Measurements from ENCODE around the gene SPDYE1. TPM values are rescaled to one million over a fixed set of nuclear protein-coding genes. Genes with fewer than 3 reads are reported as not detected.

SPDYE1 gene
- total RNA-seq, 1 donor: not detected

DNA sequence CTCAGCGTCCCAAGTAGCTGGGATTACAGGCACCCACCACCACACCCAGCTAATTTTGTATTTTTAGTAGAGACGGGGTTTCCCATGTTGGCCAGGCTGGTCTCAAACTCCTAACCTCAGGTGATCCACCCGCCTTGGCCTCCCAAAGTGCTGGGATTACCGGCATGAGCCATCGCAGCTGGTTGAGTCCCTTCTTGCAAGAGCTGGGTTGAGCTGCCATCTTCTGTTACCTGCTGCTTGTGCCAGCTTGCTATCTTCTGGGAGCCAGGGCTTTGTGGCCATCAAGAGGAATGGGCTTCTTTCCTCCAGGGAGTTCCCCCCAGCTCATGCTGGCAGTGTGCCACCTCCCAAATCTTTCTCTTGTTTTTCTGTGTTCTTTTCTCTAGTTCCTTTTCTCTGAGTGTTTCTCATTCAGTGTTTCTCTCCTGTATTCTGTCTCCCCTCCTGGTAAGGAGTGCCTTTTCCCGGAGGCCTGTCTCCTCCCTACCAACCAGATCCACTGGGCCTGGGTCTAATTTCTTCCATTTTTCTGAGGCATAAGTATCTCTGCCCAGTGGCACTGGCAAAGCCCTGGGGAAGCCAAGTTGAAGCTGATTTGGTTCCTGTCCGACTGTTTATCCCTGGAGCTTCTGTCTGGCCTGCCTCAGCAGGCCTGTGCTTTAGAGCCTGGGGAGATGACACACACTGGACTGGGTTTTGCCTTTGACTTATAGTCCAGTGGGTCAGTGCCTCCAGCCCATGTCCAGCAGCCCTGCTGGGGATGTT, 50.5 kb downstream of the SPDYE1 start:
- H3K4me3 ChIP-seq (ENCODE audit: low read depth, low read length): no peak overlapping the region
- DNase-seq (ENCODE audit: low read depth): no peak
- TF ChIP-seq, protein P1, sequence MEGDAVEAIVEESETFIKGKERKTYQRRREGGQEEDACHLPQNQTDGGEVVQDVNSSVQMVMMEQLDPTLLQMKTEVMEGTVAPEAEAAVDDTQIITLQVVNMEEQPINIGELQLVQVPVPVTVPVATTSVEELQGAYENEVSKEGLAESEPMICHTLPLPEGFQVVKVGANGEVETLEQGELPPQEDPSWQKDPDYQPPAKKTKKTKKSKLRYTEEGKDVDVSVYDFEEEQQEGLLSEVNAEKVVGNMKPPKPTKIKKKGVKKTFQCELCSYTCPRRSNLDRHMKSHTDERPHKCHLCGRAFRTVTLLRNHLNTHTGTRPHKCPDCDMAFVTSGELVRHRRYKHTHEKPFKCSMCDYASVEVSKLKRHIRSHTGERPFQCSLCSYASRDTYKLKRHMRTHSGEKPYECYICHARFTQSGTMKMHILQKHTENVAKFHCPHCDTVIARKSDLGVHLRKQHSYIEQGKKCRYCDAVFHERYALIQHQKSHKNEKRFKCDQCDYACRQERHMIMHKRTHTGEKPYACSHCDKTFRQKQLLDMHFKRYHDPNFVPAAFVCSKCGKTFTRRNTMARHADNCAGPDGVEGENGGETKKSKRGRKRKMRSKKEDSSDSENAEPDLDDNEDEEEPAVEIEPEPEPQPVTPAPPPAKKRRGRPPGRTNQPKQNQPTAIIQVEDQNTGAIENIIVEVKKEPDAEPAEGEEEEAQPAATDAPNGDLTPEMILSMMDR (IDR thresholded peaks at IDR 0.05; ENCODE audit: insufficient read depth, low read length): no peak

DNA sequence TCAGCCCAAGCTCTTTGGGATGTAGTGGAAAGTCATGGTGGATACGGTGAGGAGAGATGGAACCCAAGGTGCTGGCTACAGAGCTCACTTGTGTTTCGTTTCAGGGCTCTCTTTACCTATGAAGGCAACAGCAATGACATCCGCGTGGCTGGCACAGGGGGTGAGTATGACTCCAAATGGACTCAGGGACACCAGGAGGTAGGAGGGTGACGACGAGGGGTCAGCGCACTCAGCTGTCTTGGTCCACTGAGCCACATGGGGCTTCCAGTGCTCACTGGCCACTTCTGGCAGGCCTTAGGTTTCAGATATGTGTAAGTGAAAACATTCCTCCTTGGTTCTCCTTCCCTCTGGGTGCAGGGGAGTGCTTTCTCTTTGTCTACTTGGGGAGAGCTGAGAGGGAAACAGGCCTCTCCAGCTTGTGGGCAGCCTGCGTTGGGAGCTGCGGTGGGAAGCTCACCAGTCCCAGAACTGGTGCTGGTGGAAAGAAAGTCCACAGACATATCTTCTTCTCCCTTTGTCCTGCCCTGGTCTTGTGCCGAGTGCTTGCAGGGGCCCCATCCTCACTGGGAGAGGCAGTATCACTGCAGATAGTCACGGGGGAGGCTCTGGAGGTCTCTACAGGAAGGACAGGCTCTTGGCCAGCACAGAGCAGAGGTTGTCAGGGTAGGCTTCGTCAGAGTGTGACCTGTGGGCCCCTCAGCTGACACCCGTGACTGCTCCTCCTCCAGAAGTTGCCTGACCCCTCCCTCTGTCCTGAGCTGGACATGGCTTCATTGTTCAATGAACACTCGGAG, 52.6 kb downstream of the SPDYE1 start:
- H3K4me3 ChIP-seq (ENCODE audit: low read depth, low read length): no peak overlapping the region
- TF ChIP-seq, protein P1 (IDR thresholded peaks at IDR 0.05; ENCODE audit: insufficient read depth, low read length): no peak
- no peak for DNase-seq (ENCODE audit: low read depth)

DNA sequence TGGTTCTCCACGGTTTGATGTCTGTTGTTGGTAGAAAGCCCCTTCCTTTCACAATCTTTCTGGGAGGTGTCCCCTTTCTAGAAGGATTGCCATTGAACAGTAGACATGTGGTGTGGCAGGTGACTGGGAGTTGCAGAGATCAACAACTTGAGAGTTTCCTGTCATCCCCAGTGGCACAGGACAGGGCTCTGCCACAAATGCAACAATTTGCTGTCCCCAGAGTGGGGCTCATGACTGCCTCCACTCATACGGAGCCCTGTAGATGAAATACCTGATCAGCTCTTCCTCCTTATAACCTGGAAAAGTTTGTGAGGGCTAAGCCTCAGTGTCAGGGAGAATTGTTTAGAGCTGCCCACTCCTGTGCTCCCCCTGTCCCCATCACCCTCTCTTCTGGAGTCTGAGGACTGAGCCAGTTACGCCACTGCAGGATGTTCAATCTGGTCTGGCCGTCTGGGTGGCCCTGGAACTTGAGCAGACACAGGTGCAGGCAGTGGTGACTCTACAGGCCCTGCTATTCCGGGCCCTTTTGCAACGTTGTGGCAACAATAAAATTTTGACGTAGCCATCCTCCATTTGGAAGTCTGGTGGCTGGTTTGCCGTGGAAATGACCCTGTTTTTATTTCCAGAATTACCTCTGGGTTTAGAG, 53.3 kb downstream of the SPDYE1 start:
- DNase-seq (ENCODE audit: low read depth): no peak
- H3K4me3 ChIP-seq (ENCODE audit: low read depth, low read length): no peak overlapping the region
- TF ChIP-seq, protein P1 (IDR thresholded peaks at IDR 0.05; ENCODE audit: insufficient read depth, low read length): no peak

DNA sequence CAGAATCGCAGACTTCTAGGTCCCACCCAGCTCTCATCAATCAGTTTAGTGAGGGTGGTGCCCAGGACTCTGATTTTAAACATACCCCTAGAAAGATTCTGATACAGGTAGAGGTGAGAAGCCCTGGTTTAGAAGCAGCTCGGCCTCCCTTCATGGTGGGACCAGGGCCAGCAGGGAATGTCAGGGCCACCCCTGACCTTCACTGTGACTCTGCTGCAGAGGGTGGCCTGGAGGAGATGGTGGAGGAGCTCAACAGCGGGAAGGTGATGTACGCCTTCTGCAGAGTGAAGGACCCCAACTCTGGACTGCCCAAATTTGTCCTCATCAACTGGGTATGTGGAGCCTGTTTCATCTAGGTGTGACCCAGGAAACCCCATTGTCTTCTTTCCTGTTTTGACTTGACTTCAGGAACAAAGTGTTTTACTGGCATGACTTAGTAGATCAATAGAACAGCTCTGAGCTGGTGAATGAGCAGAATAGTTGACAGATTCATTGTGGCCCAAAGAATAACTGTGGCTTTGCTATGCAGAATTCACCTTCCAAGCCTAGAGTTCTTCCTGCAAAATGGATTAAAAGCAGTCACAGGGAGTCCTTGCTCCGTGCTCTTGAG, 54.0 kb downstream of the SPDYE1 start:
- no peak for DNase-seq (ENCODE audit: low read depth)
- H3K4me3 ChIP-seq (ENCODE audit: low read depth, low read length): no peak overlapping the region
- TF ChIP-seq, protein P1 (IDR thresholded peaks at IDR 0.05; ENCODE audit: insufficient read depth, low read length): no peak

DNA sequence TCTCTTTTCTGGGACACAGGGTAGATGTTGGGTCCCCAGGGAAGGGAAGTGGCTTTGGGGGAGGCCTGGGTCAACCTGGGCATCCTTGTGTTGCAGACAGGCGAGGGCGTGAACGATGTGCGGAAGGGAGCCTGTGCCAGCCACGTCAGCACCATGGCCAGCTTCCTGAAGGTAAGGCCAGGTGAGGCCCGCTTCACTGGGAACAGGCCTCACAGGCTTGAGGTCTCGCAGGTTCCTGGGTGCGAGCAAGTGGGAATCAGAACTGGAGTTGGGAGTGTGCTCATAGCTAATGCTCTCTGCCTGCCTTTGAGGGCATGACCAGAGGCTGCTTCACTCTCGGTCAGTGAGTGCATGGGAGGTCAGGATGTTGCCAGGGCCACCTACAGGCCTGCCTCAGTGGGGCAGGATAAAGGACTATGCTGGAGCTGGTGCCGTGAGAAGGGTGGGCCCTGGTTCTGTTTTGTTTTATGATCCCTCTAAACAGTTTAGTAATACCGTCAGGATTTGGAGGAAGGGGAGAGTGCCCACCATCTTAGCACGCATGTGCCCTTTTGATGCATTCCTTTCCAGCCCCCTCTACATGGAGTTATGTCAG, 55.2 kb downstream of the SPDYE1 start:
- no peak for DNase-seq (ENCODE audit: low read depth)
- no peak overlapping the region for H3K4me3 ChIP-seq (ENCODE audit: low read depth, low read length)
- TF ChIP-seq, protein P1 (IDR thresholded peaks at IDR 0.05; ENCODE audit: insufficient read depth, low read length): no peak

DNA sequence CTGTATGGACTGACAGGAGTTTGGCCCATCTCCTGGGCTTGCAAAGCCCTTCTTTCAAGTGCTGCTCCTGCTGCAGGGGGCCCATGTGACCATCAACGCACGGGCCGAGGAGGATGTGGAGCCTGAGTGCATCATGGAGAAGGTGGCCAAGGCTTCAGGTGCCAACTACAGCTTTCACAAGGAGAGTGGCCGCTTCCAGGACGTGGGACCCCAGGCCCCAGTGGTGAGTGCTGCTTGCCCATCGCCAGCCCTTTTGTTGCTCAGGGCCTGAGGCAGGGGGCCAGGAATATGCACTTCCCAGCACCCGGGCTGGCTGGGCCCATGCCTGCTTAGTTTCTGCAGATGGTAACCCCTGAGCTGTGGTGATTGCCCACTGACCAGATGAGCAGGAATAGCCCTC, 59.0 kb downstream of the SPDYE1 start:
- TF ChIP-seq, protein P1 (IDR thresholded peaks at IDR 0.05; ENCODE audit: insufficient read depth, low read length): no peak
- H3K4me3 ChIP-seq (ENCODE audit: low read depth, low read length): no peak overlapping the region

More for the DNA sequence above, 59.0 kb downstream of the SPDYE1 start:
- DNase-seq (ENCODE audit: low read depth): no peak

All from fibroblast of the aortic adventitia (primary cell).